Adrenal gland (tissue), 5 donors: Measurements from ENCODE around the gene SRM.

Experiments used
- CTCF ChIP-seq, 6 experiments: fragments of 450-650 bp in 4 of 6; fragments of 200-600 bp in 2 of 6; sonication (generic) in 1 of 6; IDR thresholded peaks; 1 replicate in 5 of 6; 2 replicates in 1 of 6; pipeline versions ENCODE4 v1.5.1 to v1.8.0; 2016 to 2021; ENCODE audit warnings: antibody characterized with exemption in 6 of 6, mild to moderate bottlenecking in 2 of 6, moderate library complexity in 1 of 6
- POLR2A ChIP-seq, 2 donors: fragments of 450-650 bp; IDR thresholded peaks; one replicate each; pipeline ENCODE4 v1.6.1; 2017; ENCODE audit warnings: antibody characterized with exemption in 2 of 2, mild to moderate bottlenecking in 2 of 2, moderate library complexity in 1 of 2
- donor health status: DM: no; HTN: no; CAD: no.

- no peak for TF ChIP-seq CTCF (IDR thresholded peaks at IDR 0.05)
- TF ChIP-seq POLR2A (IDR thresholded peaks at IDR 0.05) = no peak
Observed at GRCh38 chr1:11023201-11023600, 36.6 kb downstream of the SRM start.
